Large intestine (tissue), 3 donors: ENCODE data around the gene RBMS3. TPM values are rescaled to one million over a fixed set of nuclear protein-coding genes. Genes with fewer than 3 reads are reported as not detected.

ENCODE experiments used
- DNase-seq, 2 donors: peaks; one replicate each; pipeline versions ENCODE4 v3.0.0 to v3.0.0-alpha.2; 2013
- H3K27ac ChIP-seq: one replicate; pipeline ENCODE4 v1.5.1; 2013; ENCODE audit warnings: low read length
- H3K27me3 ChIP-seq: 2 replicates; pipeline ENCODE4 v1.6.1; 2013; ENCODE audit warnings: low read length; ENCODE audit not compliant: control insufficient read depth, insufficient read depth
- H3K36me3 ChIP-seq: 2 replicates; pipeline ENCODE4 v1.6.1; 2013; ENCODE audit warnings: low read length; ENCODE audit not compliant: control insufficient read depth, insufficient read depth
- H3K4me1 ChIP-seq: one replicate; pipeline ENCODE4 v1.6.1; 2013; ENCODE audit warnings: low read length; ENCODE audit not compliant: control insufficient read depth, insufficient read depth
- H3K4me3 ChIP-seq: one replicate; pipeline ENCODE4 v1.5.1; 2013; ENCODE audit warnings: low read length
- H3K9me3 ChIP-seq: one replicate; pipeline ENCODE4 v1.6.1; 2013; ENCODE audit warnings: mild to moderate bottlenecking, low read depth, low read length, moderate library complexity; ENCODE audit not compliant: control insufficient read depth
- polyA plus RNA-seq: library from polyadenylated mRNA; unstranded; fragments of 120-200 nt; gene quantifications from one replicate; pipeline ENCODE4 v1.2.1, GENCODE V29; 2013

The RBMS3 gene
- polyA plus RNA-seq, 1 donor, result 10.8 TPM

- Histone ChIP-seq H3K9me3 (no peaks in the 10 kb centered on the region), H3K27me3 (no peaks in the 10 kb centered on the region), H3K4me1 (no peaks in the 10 kb centered on the region), H3K27ac (no peak overlapping the region), H3K36me3 (no peaks in the 10 kb centered on the region), H3K4me3 (no peak overlapping the region)
- no peak for DNase-seq
These were observed 778.4 kb downstream of the RBMS3 start for GRCh38 chr3:30059240-30059639.
